HepG2 (cell line): ENCODE data around the gene ABT1. TPM values are rescaled to one million over a fixed set of nuclear protein-coding genes. Genes with fewer than 3 reads are reported as not detected.
A peak's percentile ranks its signal among the peaks of the same experiment; 100 is the strongest.

ENCODE experiments used
- CREM ChIP-seq, 2 experiments: sonication (generic) in 1 of 2; formaldehyde crosslinking in 1 of 2; IDR thresholded peaks; 2 replicates each; pipeline versions ENCODE4 v1.4.0 to v1.6.1; 2016 to 2020; ENCODE audit warnings: antibody characterized with exemption in 1 of 2, mild to moderate bottlenecking in 1 of 2, missing genetic modification reagents in 1 of 2
- FOXM1 ChIP-seq: sonication (generic); formaldehyde crosslinking; IDR thresholded peaks from 2 replicates; pipeline ENCODE4 v1.5.0; 2020; ENCODE audit warnings: missing genetic modification reagents
- HDAC1 ChIP-seq: sonication (generic); formaldehyde crosslinking; IDR thresholded peaks from 2 replicates; pipeline ENCODE4 v1.5.1; 2020; ENCODE audit warnings: mild to moderate bottlenecking, missing genetic modification reagents
- MAFF ChIP-seq: IDR thresholded peaks from 2 replicates; pipeline ENCODE4 v1.6.1; 2011; ENCODE audit warnings: low read depth, low read length, improper control_type of control experiment
- PCBP2 ChIP-seq: fragments of 200-400 bp; formaldehyde crosslinking; optimal IDR thresholded peaks from 2 replicates; pipeline ENCODE3; 2018; ENCODE audit warnings: low read length, low read depth; ENCODE audit not compliant: poor library complexity, severe bottlenecking
- PHF5A ChIP-seq: IDR thresholded peaks from one replicate; pipeline ENCODE4 v1.6.1; 2018; ENCODE audit warnings: low read depth, missing genetic modification reagents; ENCODE audit not compliant: unreplicated experiment
- TARDBP ChIP-seq: sonication (generic); formaldehyde crosslinking; IDR thresholded peaks from 2 replicates; pipeline ENCODE4 v1.8.0; 2022; ENCODE audit warnings: mild to moderate bottlenecking, missing genetic modification reagents
- TBL1XR1 ChIP-seq: fragments of 150-350 bp; IDR thresholded peaks from 2 replicates; pipeline ENCODE4 v1.6.1; 2014; ENCODE audit warnings: borderline replicate concordance, low read length; ENCODE audit not compliant: partially characterized antibody
- ZNF232 ChIP-seq: sonication (generic); formaldehyde crosslinking; IDR thresholded peaks from 2 replicates; pipeline ENCODE4 v1.4.0; 2020; ENCODE audit warnings: missing genetic modification reagents, borderline replicate concordance
- ZNF501 ChIP-seq: sonication (generic); formaldehyde crosslinking; IDR thresholded peaks from 2 replicates; pipeline ENCODE4 v1.5.1; 2020; ENCODE audit warnings: mild to moderate bottlenecking, moderate library complexity, missing genetic modification reagents
- polyA plus RNA-seq, 8 experiments: library from polyadenylated mRNA; depleted of rRNA in 3 of 8; stranded (reverse) in 7 of 8; unstranded in 1 of 8; fragments of >200 nt; fragmentation: Illumina TruSeq in 4 of 8; extraction: Trizol in 4 of 8; gene quantifications; 2 replicates each; pipeline versions ENCODE4 v1.2.1 to v1.2.3, GENCODE V29; 2011 to 2016; ENCODE audit warnings: low read depth in 4 of 8, missing spikeins in 1 of 8, mixed read lengths in 1 of 8; ENCODE audit not compliant: insufficient read depth in 1 of 8
- total RNA-seq, 5 experiments: library from RNA; depleted of rRNA; stranded (reverse); fragments of >200 nt; fragmentation: Illumina TruSeq; extraction: Trizol; gene quantifications; 2 replicates each; pipeline ENCODE4 v1.2.3, GENCODE V29; 2016; ENCODE audit warnings: low read depth in 1 of 5
- TF ChIP-seq, protein P1 (sequence below): sonication (generic); formaldehyde crosslinking; conservative IDR thresholded peaks from 2 replicates; pipeline ENCODE4 v1.5.0; 2020; ENCODE audit warnings: missing genetic modification reagents
- TF ChIP-seq, protein P2 (sequence below): sonication (generic); formaldehyde crosslinking; IDR thresholded peaks from 2 replicates; pipeline ENCODE4 v1.4.0; 2020; ENCODE audit warnings: missing genetic modification reagents, borderline replicate concordance
- TF ChIP-seq, protein P3 (sequence below): sonication (generic); formaldehyde crosslinking; IDR thresholded peaks from 2 replicates; pipeline ENCODE4 v1.5.0; 2020; ENCODE audit warnings: missing genetic modification reagents
- TF ChIP-seq, protein P4 (sequence below): sonication (generic); formaldehyde crosslinking; IDR thresholded peaks from 2 replicates; pipeline ENCODE4 v1.4.0; 2020; ENCODE audit warnings: missing genetic modification reagents
- TF ChIP-seq, protein P5 (sequence below): sonication (generic); formaldehyde crosslinking; IDR thresholded peaks from 2 replicates; pipeline ENCODE4 v1.4.0; 2020; ENCODE audit warnings: mild to moderate bottlenecking, missing genetic modification reagents
- TF ChIP-seq, protein P6 (sequence below): sonication (generic); formaldehyde crosslinking; IDR thresholded peaks from 2 replicates; pipeline ENCODE4 v1.4.0; 2020; ENCODE audit warnings: missing genetic modification reagents
- TF ChIP-seq, protein P7 (sequence below): sonication (generic); formaldehyde crosslinking; IDR thresholded peaks from 2 replicates; pipeline ENCODE4 v1.5.1; 2020; ENCODE audit warnings: missing genetic modification reagents, mild to moderate bottlenecking, borderline replicate concordance

The ABT1 gene
- total and polyA plus RNA-seq, 2 of the 13 experiments (the other 11 are each of a cell fraction or from before 2014, with no cell fraction given) = 38.4 TPM

DNA sequence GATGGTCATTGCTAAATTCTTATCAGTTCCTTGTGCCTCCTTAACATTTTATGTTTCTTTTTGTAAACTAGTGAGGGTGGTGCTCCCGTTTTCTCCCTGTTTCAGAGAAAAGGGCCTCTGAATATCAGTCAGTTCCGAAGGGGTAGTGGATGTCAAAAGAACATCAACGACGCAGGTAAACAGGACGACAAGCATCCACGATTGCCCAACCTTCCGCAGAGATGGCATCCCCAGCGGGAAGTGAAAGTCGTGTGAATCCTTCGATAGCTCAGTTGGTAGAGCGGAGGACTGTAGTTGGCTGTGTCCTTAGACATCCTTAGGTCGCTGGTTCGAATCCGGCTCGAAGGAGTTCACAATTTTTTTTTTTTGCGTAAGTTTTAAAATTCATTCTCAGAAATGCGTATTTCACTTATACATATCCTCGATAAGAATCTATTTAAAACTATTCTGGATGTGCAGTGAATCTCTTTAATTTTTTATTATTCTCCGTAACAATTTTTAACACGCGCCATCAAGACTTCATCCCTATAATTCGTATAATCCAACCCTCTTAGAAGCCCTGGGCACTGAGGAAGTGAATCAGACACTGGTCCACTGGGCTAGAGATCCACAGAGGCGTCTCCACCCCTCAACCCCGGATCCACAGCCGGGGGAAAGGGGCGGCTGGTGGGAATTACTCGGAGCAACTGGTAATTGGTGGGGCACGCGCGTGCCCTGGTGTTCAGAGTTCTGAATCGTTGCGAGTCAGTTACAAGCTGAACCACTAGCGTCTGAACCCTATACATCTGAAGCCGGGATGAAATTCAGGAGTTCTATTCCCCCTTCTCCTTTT, 27.9 kb upstream of the ABT1 start (continued):
- TF ChIP-seq TBL1XR1 (peak; percentile 91), ZNF232 (no peak), TARDBP (CRISPR knock-in tag) (peak; percentile 47; the same call in 1 of the 2 replicates), HDAC1 (CRISPR knock-in tag) (peak; percentile 59), CREM (IDR thresholded peaks at IDR 0.05) (peak; percentile 68; the same call in 1 of the 2 replicates), CREM (CRISPR knock-in tag; IDR thresholded peaks at IDR 0.05) (no peak), MAFF (no peak), FOXM1 (CRISPR knock-in tag) (no peak), ZNF501 (peak; percentile 83; the same call in 1 of the 2 replicates), PCBP2 (no peak), PHF5A (CRISPR knock-in tag) (peak; percentile 46)
- TF ChIP-seq, protein P1, sequence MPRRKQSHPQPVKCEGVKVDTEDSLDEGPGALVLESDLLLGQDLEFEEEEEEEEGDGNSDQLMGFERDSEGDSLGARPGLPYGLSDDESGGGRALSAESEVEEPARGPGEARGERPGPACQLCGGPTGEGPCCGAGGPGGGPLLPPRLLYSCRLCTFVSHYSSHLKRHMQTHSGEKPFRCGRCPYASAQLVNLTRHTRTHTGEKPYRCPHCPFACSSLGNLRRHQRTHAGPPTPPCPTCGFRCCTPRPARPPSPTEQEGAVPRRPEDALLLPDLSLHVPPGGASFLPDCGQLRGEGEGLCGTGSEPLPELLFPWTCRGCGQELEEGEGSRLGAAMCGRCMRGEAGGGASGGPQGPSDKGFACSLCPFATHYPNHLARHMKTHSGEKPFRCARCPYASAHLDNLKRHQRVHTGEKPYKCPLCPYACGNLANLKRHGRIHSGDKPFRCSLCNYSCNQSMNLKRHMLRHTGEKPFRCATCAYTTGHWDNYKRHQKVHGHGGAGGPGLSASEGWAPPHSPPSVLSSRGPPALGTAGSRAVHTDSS (CRISPR knock-in tag) = 0 out of 2 replicates have a peak, but pooled peaks have one; percentile 78
- TF ChIP-seq, protein P2, sequence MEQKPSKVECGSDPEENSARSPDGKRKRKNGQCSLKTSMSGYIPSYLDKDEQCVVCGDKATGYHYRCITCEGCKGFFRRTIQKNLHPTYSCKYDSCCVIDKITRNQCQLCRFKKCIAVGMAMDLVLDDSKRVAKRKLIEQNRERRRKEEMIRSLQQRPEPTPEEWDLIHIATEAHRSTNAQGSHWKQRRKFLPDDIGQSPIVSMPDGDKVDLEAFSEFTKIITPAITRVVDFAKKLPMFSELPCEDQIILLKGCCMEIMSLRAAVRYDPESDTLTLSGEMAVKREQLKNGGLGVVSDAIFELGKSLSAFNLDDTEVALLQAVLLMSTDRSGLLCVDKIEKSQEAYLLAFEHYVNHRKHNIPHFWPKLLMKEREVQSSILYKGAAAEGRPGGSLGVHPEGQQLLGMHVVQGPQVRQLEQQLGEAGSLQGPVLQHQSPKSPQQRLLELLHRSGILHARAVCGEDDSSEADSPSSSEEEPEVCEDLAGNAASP (CRISPR knock-in tag) = peak; percentile 80
- TF ChIP-seq, protein P3, sequence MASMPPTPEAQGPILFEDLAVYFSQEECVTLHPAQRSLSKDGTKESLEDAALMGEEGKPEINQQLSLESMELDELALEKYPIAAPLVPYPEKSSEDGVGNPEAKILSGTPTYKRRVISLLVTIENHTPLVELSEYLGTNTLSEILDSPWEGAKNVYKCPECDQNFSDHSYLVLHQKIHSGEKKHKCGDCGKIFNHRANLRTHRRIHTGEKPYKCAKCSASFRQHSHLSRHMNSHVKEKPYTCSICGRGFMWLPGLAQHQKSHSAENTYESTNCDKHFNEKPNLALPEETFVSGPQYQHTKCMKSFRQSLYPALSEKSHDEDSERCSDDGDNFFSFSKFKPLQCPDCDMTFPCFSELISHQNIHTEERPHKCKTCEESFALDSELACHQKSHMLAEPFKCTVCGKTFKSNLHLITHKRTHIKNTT (CRISPR knock-in tag) = peak; percentile 96; the same call in 1 of the 2 replicates
- TF ChIP-seq, protein P4, sequence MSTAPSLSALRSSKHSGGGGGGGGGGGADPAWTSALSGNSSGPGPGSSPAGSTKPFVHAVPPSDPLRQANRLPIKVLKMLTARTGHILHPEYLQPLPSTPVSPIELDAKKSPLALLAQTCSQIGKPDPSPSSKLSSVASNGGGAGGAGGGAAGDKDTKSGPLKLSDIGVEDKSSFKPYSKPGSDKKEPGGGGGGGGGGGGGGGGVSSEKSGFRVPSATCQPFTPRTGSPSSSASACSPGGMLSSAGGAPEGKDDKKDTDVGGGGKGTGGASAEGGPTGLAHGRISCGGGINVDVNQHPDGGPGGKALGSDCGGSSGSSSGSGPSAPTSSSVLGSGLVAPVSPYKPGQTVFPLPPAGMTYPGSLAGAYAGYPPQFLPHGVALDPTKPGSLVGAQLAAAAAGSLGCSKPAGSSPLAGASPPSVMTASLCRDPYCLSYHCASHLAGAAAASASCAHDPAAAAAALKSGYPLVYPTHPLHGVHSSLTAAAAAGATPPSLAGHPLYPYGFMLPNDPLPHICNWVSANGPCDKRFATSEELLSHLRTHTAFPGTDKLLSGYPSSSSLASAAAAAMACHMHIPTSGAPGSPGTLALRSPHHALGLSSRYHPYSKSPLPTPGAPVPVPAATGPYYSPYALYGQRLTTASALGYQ (CRISPR knock-in tag) = no peak; the same call in 1 of the 2 replicates
- TF ChIP-seq, protein P5, sequence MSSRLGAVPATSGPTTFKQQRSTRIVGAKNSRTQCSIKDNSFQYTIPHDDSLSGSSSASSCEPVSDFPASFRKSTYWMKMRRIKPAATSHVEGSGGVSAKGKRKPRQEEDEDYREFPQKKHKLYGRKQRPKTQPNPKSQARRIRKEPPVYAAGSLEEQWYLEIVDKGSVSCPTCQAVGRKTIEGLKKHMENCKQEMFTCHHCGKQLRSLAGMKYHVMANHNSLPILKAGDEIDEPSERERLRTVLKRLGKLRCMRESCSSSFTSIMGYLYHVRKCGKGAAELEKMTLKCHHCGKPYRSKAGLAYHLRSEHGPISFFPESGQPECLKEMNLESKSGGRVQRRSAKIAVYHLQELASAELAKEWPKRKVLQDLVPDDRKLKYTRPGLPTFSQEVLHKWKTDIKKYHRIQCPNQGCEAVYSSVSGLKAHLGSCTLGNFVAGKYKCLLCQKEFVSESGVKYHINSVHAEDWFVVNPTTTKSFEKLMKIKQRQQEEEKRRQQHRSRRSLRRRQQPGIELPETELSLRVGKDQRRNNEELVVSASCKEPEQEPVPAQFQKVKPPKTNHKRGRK (CRISPR knock-in tag) = no peak
- TF ChIP-seq, protein P6, sequence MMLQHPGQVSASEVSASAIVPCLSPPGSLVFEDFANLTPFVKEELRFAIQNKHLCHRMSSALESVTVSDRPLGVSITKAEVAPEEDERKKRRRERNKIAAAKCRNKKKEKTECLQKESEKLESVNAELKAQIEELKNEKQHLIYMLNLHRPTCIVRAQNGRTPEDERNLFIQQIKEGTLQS (CRISPR knock-in tag) = peak; percentile 38; the same call in 1 of the 2 replicates
- TF ChIP-seq, protein P7, sequence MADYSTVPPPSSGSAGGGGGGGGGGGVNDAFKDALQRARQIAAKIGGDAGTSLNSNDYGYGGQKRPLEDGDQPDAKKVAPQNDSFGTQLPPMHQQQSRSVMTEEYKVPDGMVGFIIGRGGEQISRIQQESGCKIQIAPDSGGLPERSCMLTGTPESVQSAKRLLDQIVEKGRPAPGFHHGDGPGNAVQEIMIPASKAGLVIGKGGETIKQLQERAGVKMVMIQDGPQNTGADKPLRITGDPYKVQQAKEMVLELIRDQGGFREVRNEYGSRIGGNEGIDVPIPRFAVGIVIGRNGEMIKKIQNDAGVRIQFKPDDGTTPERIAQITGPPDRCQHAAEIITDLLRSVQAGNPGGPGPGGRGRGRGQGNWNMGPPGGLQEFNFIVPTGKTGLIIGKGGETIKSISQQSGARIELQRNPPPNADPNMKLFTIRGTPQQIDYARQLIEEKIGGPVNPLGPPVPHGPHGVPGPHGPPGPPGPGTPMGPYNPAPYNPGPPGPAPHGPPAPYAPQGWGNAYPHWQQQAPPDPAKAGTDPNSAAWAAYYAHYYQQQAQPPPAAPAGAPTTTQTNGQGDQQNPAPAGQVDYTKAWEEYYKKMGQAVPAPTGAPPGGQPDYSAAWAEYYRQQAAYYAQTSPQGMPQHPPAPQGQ (CRISPR knock-in tag) = 0 out of 2 replicates have a peak, but pooled peaks have one; percentile 31
